ENCODE results near the gene SPAG7. TPM values are rescaled to one million over a fixed set of nuclear protein-coding genes. Genes with fewer than 3 reads are reported as not detected.
A peak's percentile ranks its signal among the peaks of the same experiment; 100 is the strongest.

SPAG7 gene
- total RNA-seq, 2 experiments from 2014 or later: 54.4 to 58.9 TPM

DNA sequence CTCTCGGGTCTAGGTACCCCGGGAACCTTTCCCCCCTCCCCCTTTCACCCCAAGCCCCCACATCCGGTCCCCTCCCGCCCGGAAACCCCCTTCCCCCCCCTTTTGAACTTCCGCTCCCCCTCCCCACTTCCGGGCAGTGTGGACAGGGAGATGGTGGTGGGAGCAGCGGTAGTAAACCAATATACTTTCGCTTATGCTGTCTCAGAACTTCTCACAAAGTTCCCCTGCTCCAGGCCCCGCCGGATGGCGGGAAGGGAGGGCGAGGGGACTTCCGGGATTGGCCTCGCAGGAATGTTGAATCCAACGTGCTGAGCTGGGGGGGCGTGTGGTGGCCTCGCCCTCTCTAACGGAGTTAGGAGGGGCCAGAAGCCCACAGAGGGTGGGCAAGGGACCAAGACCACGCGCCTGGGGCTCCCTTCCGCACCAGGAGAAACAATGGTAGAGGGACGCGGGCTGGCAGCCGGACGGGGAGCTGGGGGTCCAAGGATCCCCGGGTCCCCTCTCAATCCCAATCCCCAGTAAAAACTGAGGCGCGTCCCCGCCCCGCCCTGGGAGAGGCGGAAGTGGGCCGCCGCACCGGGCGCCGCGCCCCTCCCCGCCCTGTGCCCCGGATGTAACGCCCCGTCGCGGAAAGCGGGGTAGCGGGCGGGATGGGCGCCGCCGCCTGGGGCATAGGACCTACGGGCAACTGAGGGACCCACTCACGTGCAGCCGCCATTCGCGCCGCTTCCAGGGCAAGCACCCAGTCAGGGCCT is 20.0 kb downstream of the SPAG7 start:
- Histone ChIP-seq H3K27ac (ENCODE audit: low read depth, low read length, poor library complexity, severe bottlenecking) (peak overlapping the region; percentile 99), H3K79me2 (ENCODE audit: insufficient read depth, low read depth, low read length) (peaks cover 53% of the 10 kb centered on the region), H3K4me3 (ENCODE audit: low read depth, low read length, poor library complexity, severe bottlenecking) (peak overlapping the region; percentile 100), H3K4me2 (ENCODE audit: low read length) (peak overlapping the region; percentile 97), H2AFZ (ENCODE audit: low read length) (no peak overlapping the region), H3K9me2 (ENCODE audit: insufficient read depth, low read length) (no peaks in the 10 kb centered on the region), H3K36me3 (ENCODE audit: insufficient read depth, low read length) (peaks cover 56% of the 10 kb centered on the region), H3K4me1 (ENCODE audit: insufficient read depth, low read length, poor library complexity, severe bottlenecking) (peaks cover 63% of the 10 kb centered on the region), H4K20me1 (ENCODE audit: insufficient read depth, low read length) (peaks cover 19% of the 10 kb centered on the region), H3K9me3 (ENCODE audit: low read length) (no peaks in the 10 kb centered on the region)
- intact Hi-C loops (cut with micrococcal nuclease; ENCODE audit: unreplicated experiment): loop anchor here (1.0 to 10.0 kb wide), 2 partner anchors 50 to 247 kb away; partner anchors contain the start of genes INCA1, KIF1C and ZNF594
- CTCF ChIA-PET (ENCODE audit: unreplicated experiment): interaction anchor here (0.7 kb wide), 1 partner anchor 20 kb away, joined by 3 read pairs; the partner anchor contains the start of gene SPAG7
- no peak for TF ChIP-seq EZH2phosphoT487 (IDR thresholded peaks at IDR 0.05; ENCODE audit: borderline replicate concordance, low read depth, low read length)
- TF ChIP-seq, protein P1, sequence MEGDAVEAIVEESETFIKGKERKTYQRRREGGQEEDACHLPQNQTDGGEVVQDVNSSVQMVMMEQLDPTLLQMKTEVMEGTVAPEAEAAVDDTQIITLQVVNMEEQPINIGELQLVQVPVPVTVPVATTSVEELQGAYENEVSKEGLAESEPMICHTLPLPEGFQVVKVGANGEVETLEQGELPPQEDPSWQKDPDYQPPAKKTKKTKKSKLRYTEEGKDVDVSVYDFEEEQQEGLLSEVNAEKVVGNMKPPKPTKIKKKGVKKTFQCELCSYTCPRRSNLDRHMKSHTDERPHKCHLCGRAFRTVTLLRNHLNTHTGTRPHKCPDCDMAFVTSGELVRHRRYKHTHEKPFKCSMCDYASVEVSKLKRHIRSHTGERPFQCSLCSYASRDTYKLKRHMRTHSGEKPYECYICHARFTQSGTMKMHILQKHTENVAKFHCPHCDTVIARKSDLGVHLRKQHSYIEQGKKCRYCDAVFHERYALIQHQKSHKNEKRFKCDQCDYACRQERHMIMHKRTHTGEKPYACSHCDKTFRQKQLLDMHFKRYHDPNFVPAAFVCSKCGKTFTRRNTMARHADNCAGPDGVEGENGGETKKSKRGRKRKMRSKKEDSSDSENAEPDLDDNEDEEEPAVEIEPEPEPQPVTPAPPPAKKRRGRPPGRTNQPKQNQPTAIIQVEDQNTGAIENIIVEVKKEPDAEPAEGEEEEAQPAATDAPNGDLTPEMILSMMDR (conservative IDR thresholded peaks at IDR 0.05; ENCODE audit: low read length): no peak
- no TSS peak for BruUV-seq (replicated peaks)
- POLR2A ChIA-PET: interaction anchor here (0.5 to 0.8 kb wide), 4 partner anchors 20 to 479 kb away, joined by 3 to 4 read pairs (median 3); partner anchors contain the start of gene SPAG7
- peak; percentile 77 for DNase-seq (ENCODE audit: low spot score)

DNA sequence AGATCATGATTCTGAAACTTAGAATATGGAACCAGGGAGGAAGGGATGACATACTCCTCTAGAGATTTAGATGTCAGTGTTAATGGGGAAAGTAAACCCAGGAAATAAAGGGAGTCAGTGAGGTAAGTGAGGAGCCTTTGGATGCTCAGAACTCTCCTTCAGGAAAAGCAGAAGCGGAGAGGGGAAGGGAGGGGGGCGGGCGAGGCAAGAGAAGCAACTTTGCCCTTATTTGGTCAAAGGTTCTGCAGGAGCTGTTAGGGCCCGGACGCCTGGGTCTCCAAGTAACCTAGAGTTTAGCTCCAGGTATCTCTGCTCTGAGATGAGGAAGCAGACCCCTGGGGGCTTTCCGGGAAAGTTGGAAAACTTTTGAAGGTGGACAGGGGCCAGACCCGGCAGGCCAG is 20.6 kb downstream of the SPAG7 start:
- peak overlapping the region; percentile 100 for H3K4me3 ChIP-seq (ENCODE audit: low read depth, low read length, poor library complexity, severe bottlenecking)
- peak overlapping the region; percentile 99 for H3K27ac ChIP-seq (ENCODE audit: low read depth, low read length, poor library complexity, severe bottlenecking)
- peaks cover 58% of the 10 kb centered on the region for H3K79me2 ChIP-seq (ENCODE audit: insufficient read depth, low read depth, low read length)
- peak overlapping the region; percentile 97 for H3K4me2 ChIP-seq (ENCODE audit: low read length)
- ChIA-PET CTCF (ENCODE audit: unreplicated experiment) (no interaction called here), POLR2A (interaction anchor here (0.7 to 1.5 kb wide), 3 partner anchors 20 to 157 kb away, joined by 3 to 4 read pairs (median 3); partner anchors contain the start of gene SPAG7)
- TF ChIP-seq EZH2phosphoT487 (IDR thresholded peaks at IDR 0.05; ENCODE audit: borderline replicate concordance, low read depth, low read length): no peak
- TF ChIP-seq, protein P1 (conservative IDR thresholded peaks at IDR 0.05; ENCODE audit: low read length): no peak
- no peak overlapping the region for H2AFZ ChIP-seq (ENCODE audit: low read length)
- intact Hi-C loops (cut with micrococcal nuclease; ENCODE audit: unreplicated experiment): loop anchor here (10.0 kb wide), 1 partner anchor 248 kb away; the partner anchor contains the start of gene ZNF594
- H4K20me1 ChIP-seq (ENCODE audit: insufficient read depth, low read length): peaks cover 19% of the 10 kb centered on the region
- peaks cover 68% of the 10 kb centered on the region for H3K4me1 ChIP-seq (ENCODE audit: insufficient read depth, low read length, poor library complexity, severe bottlenecking)
- H3K9me2 ChIP-seq (ENCODE audit: insufficient read depth, low read length): no peaks in the 10 kb centered on the region
- BruUV-seq (replicated peaks): no TSS peak
- peaks cover 62% of the 10 kb centered on the region for H3K36me3 ChIP-seq (ENCODE audit: insufficient read depth, low read length)
- no peaks in the 10 kb centered on the region for H3K9me3 ChIP-seq (ENCODE audit: low read length)
- DNase-seq (ENCODE audit: low spot score): no peak
